ENCODE data around the gene NTN5.

- TF ChIP-seq, protein P1, sequence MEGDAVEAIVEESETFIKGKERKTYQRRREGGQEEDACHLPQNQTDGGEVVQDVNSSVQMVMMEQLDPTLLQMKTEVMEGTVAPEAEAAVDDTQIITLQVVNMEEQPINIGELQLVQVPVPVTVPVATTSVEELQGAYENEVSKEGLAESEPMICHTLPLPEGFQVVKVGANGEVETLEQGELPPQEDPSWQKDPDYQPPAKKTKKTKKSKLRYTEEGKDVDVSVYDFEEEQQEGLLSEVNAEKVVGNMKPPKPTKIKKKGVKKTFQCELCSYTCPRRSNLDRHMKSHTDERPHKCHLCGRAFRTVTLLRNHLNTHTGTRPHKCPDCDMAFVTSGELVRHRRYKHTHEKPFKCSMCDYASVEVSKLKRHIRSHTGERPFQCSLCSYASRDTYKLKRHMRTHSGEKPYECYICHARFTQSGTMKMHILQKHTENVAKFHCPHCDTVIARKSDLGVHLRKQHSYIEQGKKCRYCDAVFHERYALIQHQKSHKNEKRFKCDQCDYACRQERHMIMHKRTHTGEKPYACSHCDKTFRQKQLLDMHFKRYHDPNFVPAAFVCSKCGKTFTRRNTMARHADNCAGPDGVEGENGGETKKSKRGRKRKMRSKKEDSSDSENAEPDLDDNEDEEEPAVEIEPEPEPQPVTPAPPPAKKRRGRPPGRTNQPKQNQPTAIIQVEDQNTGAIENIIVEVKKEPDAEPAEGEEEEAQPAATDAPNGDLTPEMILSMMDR (IDR thresholded peaks at IDR 0.05; ENCODE audit: low read length) = no peak
- TF ChIP-seq EZH2 (IDR thresholded peaks at IDR 0.05; ENCODE audit: borderline replicate concordance, low read length) = no peak
These were observed 30.0 kb downstream of the NTN5 start for GRCh38 chr19:48642862-48643261.
